GM10847 (cell line): ENCODE measurements around the gene INPP5K.

ENCODE experiments used
- POLR2A ChIP-seq: IDR thresholded peaks from 2 replicates; pipeline ENCODE4 v1.6.1; 2011; ENCODE audit not compliant: insufficient read length; ENCODE audit errors: extremely low read depth

Gene INPP5K

GRCh38 chr17:1485423-1486376 is 30.7 kb downstream of the INPP5K start:
- no peak for TF ChIP-seq POLR2A

- no peak for TF ChIP-seq POLR2A
These were observed 31.6 kb downstream of the INPP5K start for GRCh38 chr17:1484676-1485422.

GRCh38 chr17:1484060-1484535 is 32.3 kb downstream of the INPP5K start:
- TF ChIP-seq POLR2A = no peak

GRCh38 chr17:1482680-1483079 is 33.7 kb downstream of the INPP5K start:
- TF ChIP-seq POLR2A = no peak

- TF ChIP-seq POLR2A = no peak
These were observed 34.7 kb downstream of the INPP5K start for GRCh38 chr17:1481736-1482135.

GRCh38 chr17:1480747-1481465 is 35.5 kb downstream of the INPP5K start:
- TF ChIP-seq POLR2A = no peak

- no peak for TF ChIP-seq POLR2A
These were observed 38.0 kb downstream of the INPP5K start for GRCh38 chr17:1478418-1478817.

GRCh38 chr17:1475321-1475854 is 41.0 kb downstream of the INPP5K start:
- no peak for TF ChIP-seq POLR2A

GRCh38 chr17:1474402-1475189 is 41.8 kb downstream of the INPP5K start:
- peak; percentile 11 for TF ChIP-seq POLR2A

- no peak for TF ChIP-seq POLR2A
These were observed 42.6 kb downstream of the INPP5K start for GRCh38 chr17:1473841-1474240.

GRCh38 chr17:1473170-1473569 is 43.2 kb downstream of the INPP5K start:
- no peak for TF ChIP-seq POLR2A

GRCh38 chr17:1471911-1472821 is 44.2 kb downstream of the INPP5K start:
- TF ChIP-seq POLR2A = no peak

- TF ChIP-seq POLR2A = no peak
These were observed 44.9 kb downstream of the INPP5K start for GRCh38 chr17:1471490-1471889.
